Bronchial epithelial cell (primary cell): Measurements from ENCODE around the gene CALML6. TPM values are rescaled to one million over a fixed set of nuclear protein-coding genes. Genes with fewer than 3 reads are reported as not detected.
A peak's percentile ranks its signal among the peaks of the same experiment; 100 is the strongest.

Experiments used
- DNase-seq: peaks from one replicate; pipeline ENCODE4 v3.0.0-alpha.2; 2010; ENCODE audit warnings: low read depth
- FAIRE-seq: peaks from 2 replicates; lab custom pipeline; 2011; peaks lifted over from hg19 to GRCh38; lab: Jason Lieb, UNC
- H3K27me3 ChIP-seq: 2 replicates; pipeline ENCODE4 v1.5.1; 2011; ENCODE audit warnings: low read length; ENCODE audit not compliant: control insufficient read depth, insufficient read depth
- H3K36me3 ChIP-seq: 2 replicates; pipeline ENCODE4 v1.5.1; 2011; ENCODE audit warnings: low read length; ENCODE audit not compliant: control insufficient read depth, insufficient read depth
- H3K4me3 ChIP-seq: 2 replicates; pipeline ENCODE4 v1.5.1; 2011; ENCODE audit warnings: mild to moderate bottlenecking, low read depth, low read length, control low read depth
- CTCF ChIP-seq: IDR thresholded peaks from 2 replicates; pipeline ENCODE4 v1.5.1; 2011; ENCODE audit warnings: mild to moderate bottlenecking, moderate library complexity, low read length, control low read depth, inconsistent platforms; ENCODE audit not compliant: insufficient read depth, severe bottlenecking
- total RNA-seq: library from RNA; depleted of rRNA; stranded (reverse); fragments of >200 nt; gene quantifications from 2 replicates; pipeline ENCODE4 v1.2.1, GENCODE V29; 2014

The CALML6 gene
- total RNA-seq, 1 donor from 2014 or later, result under 0.01 TPM

GRCh38 chr1:1941211-1941841, 26.3 kb downstream of the CALML6 start:
- H3K4me3 ChIP-seq, result no peak overlapping the region
- H3K27me3 ChIP-seq, result no peaks in the 10 kb centered on the region
- no peaks in the 10 kb centered on the region for H3K36me3 ChIP-seq
- FAIRE-seq (no peak), DNase-seq (no peak)
- TF ChIP-seq CTCF, result no peak

GRCh38 chr1:1941868-1942752, 27.1 kb downstream of the CALML6 start:
- no peak for DNase-seq
- Histone ChIP-seq H3K36me3 (no peaks in the 10 kb centered on the region), H3K27me3 (no peaks in the 10 kb centered on the region), H3K4me3 (no peak overlapping the region)
- TF ChIP-seq CTCF, result no peak
- FAIRE-seq, result no peak

- TF ChIP-seq CTCF, result no peak
- FAIRE-seq (no peak), DNase-seq (no peak)
- H3K36me3 ChIP-seq, result no peaks in the 10 kb centered on the region
- H3K4me3 ChIP-seq, result no peak overlapping the region
- no peaks in the 10 kb centered on the region for H3K27me3 ChIP-seq
These were observed 27.9 kb downstream of the CALML6 start for GRCh38 chr1:1942753-1943656.

GRCh38 chr1:1943834-1944570, 28.9 kb downstream of the CALML6 start:
- FAIRE-seq (no peak), DNase-seq (peak; percentile 12)
- Histone ChIP-seq H3K36me3 (no peaks in the 10 kb centered on the region), H3K4me3 (no peak overlapping the region), H3K27me3 (no peaks in the 10 kb centered on the region)
- peak; percentile 76 for TF ChIP-seq CTCF

GRCh38 chr1:1945782-1946393, 30.8 kb downstream of the CALML6 start:
- no peak overlapping the region for H3K4me3 ChIP-seq
- peaks cover 2% of the 10 kb centered on the region for H3K27me3 ChIP-seq
- DNase-seq, result no peak
- FAIRE-seq, result peak; percentile 73
- no peaks in the 10 kb centered on the region for H3K36me3 ChIP-seq
- no peak for TF ChIP-seq CTCF
